K562 (cell line): ENCODE data around the gene TGFB1I1. TPM values are rescaled to one million over a fixed set of nuclear protein-coding genes. Genes with fewer than 3 reads are reported as not detected.

Experiments
- ATAC-seq: fragments of 200-7000 bp; cut with Tn5 transposase; 3 replicates; pipeline ENCODE4 v1.9.1; 2020; ENCODE audit warnings: moderate library complexity
- BruUV-seq: library from RNA; stranded (reverse); fragments of 400-500 nt; replicated peaks from 2 replicates; lab custom pipeline; 2021; lab: Mats Ljungman, UMichigan
- CTCF ChIA-PET: fragments of 300-600 bp; formaldehyde crosslinking; extraction: SDS; loops from one replicate; lab custom pipeline; 2021; ENCODE audit warnings: low intra/inter-chr PET ratio; lab: Yijun Ruan, JAX
- POLR2A ChIA-PET: fragments of 300-600, 350-650 bp; sonication (Branson Sonifier 250); formaldehyde crosslinking; extraction: SDS; loops from one replicate; lab custom pipeline; 2021; ENCODE audit warnings: antibody characterized with exemption, inconsistent platforms; lab: Yijun Ruan, JAX
- DNase-seq, 4 experiments: peaks; one replicate each; pipeline versions ENCODE4 v3.0.0 to v3.0.0-alpha.2; 2011 to 2018; ENCODE audit warnings: low spot score in 3 of 4, mixed read lengths in 3 of 4; ENCODE audit errors: extremely low read depth in 1 of 4
- FAIRE-seq: peaks from 2 replicates; lab custom pipeline; 2011; peaks lifted over from hg19 to GRCh38; lab: Jason Lieb, UNC
- H2AFZ ChIP-seq: 2 replicates; pipeline ENCODE4 v1.6.0; 2011; ENCODE audit warnings: low read depth, low read length, control low read depth, inconsistent platforms
- H3K27ac ChIP-seq: fragments of 200-600 bp; 3 replicates; pipeline ENCODE4 v1.8.0; 2011; ENCODE audit warnings: low read depth, mild to moderate bottlenecking, control low read depth, inconsistent platforms, low read length, moderate library complexity, mixed read lengths; ENCODE audit errors: extremely low read depth
- H3K27me3 ChIP-seq, 2 experiments: fragments of 300-600 bp in 1 of 2; 2 replicates in 1 of 2; 3 replicates in 1 of 2; pipeline versions ENCODE4 v1.6.0 to v1.8.0; 2011; ENCODE audit warnings: inconsistent platforms in 2 of 2, low read length in 2 of 2, mild to moderate bottlenecking in 1 of 2, mixed read lengths in 1 of 2, moderate library complexity in 1 of 2; ENCODE audit not compliant: control insufficient read depth in 2 of 2, insufficient read depth in 2 of 2
- H3K36me3 ChIP-seq: fragments of 300-600 bp; 3 replicates; pipeline ENCODE4 v1.8.0; 2011; ENCODE audit warnings: mild to moderate bottlenecking, low read length, inconsistent platforms; ENCODE audit not compliant: control insufficient read depth, insufficient read depth
- H3K4me1 ChIP-seq, 2 experiments: fragments of 200-600 bp in 1 of 2; replicated peaks in 1 of 2; 2 replicates in 1 of 2; 3 replicates in 1 of 2; pipeline versions ENCODE4 v1.5.1 to v1.8.0; 2011; ENCODE audit warnings: inconsistent platforms in 2 of 2, low read length in 2 of 2, mild to moderate bottlenecking in 1 of 2, mixed read lengths in 1 of 2, moderate library complexity in 1 of 2; ENCODE audit not compliant: control insufficient read depth in 2 of 2, insufficient read depth in 2 of 2
- H3K4me2 ChIP-seq: 2 replicates; pipeline ENCODE4 v1.6.1; 2011; ENCODE audit warnings: low read length, control low read depth, inconsistent platforms, mixed read lengths; ENCODE audit not compliant: insufficient read depth
- H3K4me3 ChIP-seq: fragments of 200-600 bp; sonication (generic), shearing (Covaris generic); 2 replicates; pipeline ENCODE4 v1.5.1; 2016; ENCODE audit warnings: control low read depth, inconsistent platforms
- H3K79me2 ChIP-seq: fragments of 200-600 bp; 3 replicates; pipeline ENCODE4 v1.8.0; 2011; ENCODE audit warnings: low read length, inconsistent platforms; ENCODE audit not compliant: control insufficient read depth, insufficient read depth
- H3K9ac ChIP-seq, 2 experiments: 2 replicates each; pipeline versions ENCODE4 v1.6.0 to v1.6.1; 2011; ENCODE audit warnings: low read depth in 2 of 2, low read length in 2 of 2, control low read depth in 1 of 2, inconsistent platforms in 1 of 2, mild to moderate bottlenecking in 1 of 2, mixed read lengths in 1 of 2; ENCODE audit not compliant: insufficient read depth in 1 of 2
- H3K9me1 ChIP-seq: one replicate; pipeline ENCODE4 v1.6.0; 2011; ENCODE audit warnings: inconsistent platforms, mild to moderate bottlenecking, low read length, moderate library complexity; ENCODE audit not compliant: control insufficient read depth, insufficient read depth
- H3K9me3 ChIP-seq: replicated peaks from 2 replicates; pipeline ENCODE4 v1.5.1; 2011; ENCODE audit warnings: low read depth, low read length, inconsistent platforms; ENCODE audit not compliant: control insufficient read depth, insufficient read depth
- H4K20me1 ChIP-seq: replicated peaks from 2 replicates; pipeline ENCODE4 v1.6.1; 2011; ENCODE audit warnings: low read length, inconsistent platforms, mixed read lengths; ENCODE audit not compliant: control insufficient read depth, insufficient read depth
- FUS ChIP-seq: fragments of 200-400 bp; formaldehyde crosslinking; optimal IDR thresholded peaks from 2 replicates; pipeline ENCODE3; 2017; ENCODE audit warnings: low read depth, low read length
- HNRNPUL1 ChIP-seq: fragments of 200-400 bp; formaldehyde crosslinking; IDR thresholded peaks from 2 replicates; pipeline ENCODE4 v1.6.1; 2017; ENCODE audit warnings: low read length
- MAFG ChIP-seq: fragments of 450-650 bp; conservative IDR thresholded peaks from 2 replicates; pipeline ENCODE4 v1.6.1; 2016; ENCODE audit warnings: missing genetic modification characterization, missing compliant biosample characterization
- NR0B1 ChIP-seq: fragments of 450-650 bp; IDR thresholded peaks from one replicate; pipeline ENCODE4 v1.6.1; 2018; ENCODE audit warnings: mild to moderate bottlenecking, moderate library complexity; ENCODE audit not compliant: partially characterized antibody
- PHF21A ChIP-seq: fragments of 450-650 bp; IDR thresholded peaks from 2 replicates; pipeline ENCODE4 v1.6.1; 2017; ENCODE audit warnings: low read depth, borderline replicate concordance
- PPARD ChIP-seq: fragments of 250-450 bp; sonication (Bioruptor Pico); IDR thresholded peaks from 2 replicates; pipeline ENCODE4 v1.8.0; 2022; ENCODE audit warnings: inconsistent platforms, mild to moderate bottlenecking, moderate library complexity
- RBFOX2 ChIP-seq: fragments of 200-400 bp; formaldehyde crosslinking; IDR thresholded peaks from 2 replicates; pipeline ENCODE4 v1.6.1; 2017; ENCODE audit warnings: low read depth, mild to moderate bottlenecking, low read length, moderate library complexity
- RBM34 ChIP-seq: fragments of 200-400 bp; formaldehyde crosslinking; IDR thresholded peaks from 2 replicates; pipeline ENCODE4 v1.6.1; 2018; ENCODE audit warnings: low read length, borderline replicate concordance; ENCODE audit not compliant: insufficient read depth
- ZKSCAN1 ChIP-seq: fragments of 150-350 bp; IDR thresholded peaks from 2 replicates; pipeline ENCODE4 v1.6.1; 2016; ENCODE audit warnings: low read depth, low read length
- WGBS: fragments of 100-300 bp; shearing (Covaris generic); methylation state at CpG from one replicate; pipeline ENCODE4 v1.1.6; 2016; ENCODE audit warnings: low coverage, mixed read lengths; ENCODE audit not compliant: insufficient coverage; ENCODE audit errors: missing lambda C conversion rate; 5-methylcytosine and 5-hydroxymethylcytosine counted together
- in situ Hi-C: fragments of 300-500 bp; cut with MboI; formaldehyde crosslinking; loops from 4 replicates; pipeline ENCODE4 v1.15.0; 2018; ENCODE audit warnings: inconsistent platforms, mixed read lengths
- intact Hi-C: fragments of 100-400 bp; cut with micrococcal nuclease; formaldehyde crosslinking; loops from 2 replicates; pipeline ENCODE4 v1.14.2; 2022
- polyA plus RNA-seq, 8 experiments: library from polyadenylated mRNA; depleted of rRNA in 4 of 8; stranded (reverse) in 5 of 8; unstranded in 3 of 8; fragments of >200 nt; fragmentation: Nextera tagmentation in 2 of 8; fragmentation: Illumina TruSeq in 1 of 8; extraction: Ambion mirVana in 2 of 8; extraction: Trizol in 1 of 8; gene quantifications; 2 replicates each; pipeline versions ENCODE4 v1.2.1 to v1.2.3, GENCODE V29; 2011 to 2014; ENCODE audit warnings: inconsistent platforms in 1 of 8, missing spikeins in 1 of 8
- total RNA-seq, 7 experiments: library from RNA; depleted of rRNA in 6 of 7; stranded (reverse); fragments of >200 nt in 6 of 7; fragmentation: Illumina TruSeq in 2 of 7; extraction: Trizol in 2 of 7; gene quantifications; 2 replicates each; pipeline versions ENCODE4 v1.2.1 to v1.2.3, GENCODE V29; 2011 to 2021; ENCODE audit warnings: low replicate concordance in 1 of 7
- TF ChIP-seq, protein P1 (sequence below): fragments of 250-450 bp; sonication (Bioruptor Pico); IDR thresholded peaks from 2 replicates; pipeline ENCODE4 v1.4.0; 2020; ENCODE audit warnings: mild to moderate bottlenecking, moderate library complexity, borderline replicate concordance
- TF ChIP-seq, protein P2 (sequence below): sonication (generic); formaldehyde crosslinking; IDR thresholded peaks from 2 replicates; pipeline ENCODE4 v1.8.1; 2023; ENCODE audit warnings: mild to moderate bottlenecking, missing genetic modification reagents

TGFB1I1 gene
- total and polyA plus RNA-seq, 9 of the 15 experiments (the other 6 are each of a cell fraction or from before 2014, with no cell fraction given): 0.04 to 0.91 (median 0.19) TPM

DNA sequence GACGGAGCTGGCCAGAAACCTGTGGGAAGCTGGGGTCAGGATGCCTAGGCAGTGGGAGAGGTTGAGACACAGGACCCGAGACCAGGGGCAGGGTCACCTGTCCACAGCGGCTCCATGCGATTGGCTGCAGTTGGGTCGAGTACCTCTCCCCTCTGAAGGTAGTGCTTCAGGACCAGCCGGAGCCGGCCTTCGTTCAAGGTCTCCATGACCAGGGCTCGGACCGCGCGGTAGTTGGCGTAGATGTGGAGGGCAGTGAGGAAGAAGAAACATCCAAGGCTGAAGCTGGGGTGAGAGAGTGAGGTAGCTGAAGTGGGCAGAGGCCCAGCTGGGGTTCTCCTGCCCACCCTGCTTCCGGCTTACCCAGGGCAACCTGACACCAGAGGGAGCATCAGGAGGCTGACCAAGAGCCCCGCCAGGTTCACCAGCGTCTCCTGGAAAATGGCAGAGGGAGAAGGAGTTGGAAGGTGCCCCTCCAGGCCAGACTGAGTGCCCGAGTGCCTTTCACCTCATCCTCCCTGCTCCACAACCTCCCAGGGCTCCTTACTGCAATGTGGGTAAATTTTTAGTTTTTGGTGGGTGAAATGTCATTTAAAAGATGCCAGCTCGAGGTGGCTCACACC lies 21.7 kb downstream of the TGFB1I1 start (continued):
- TF ChIP-seq FUS (no peak), NR0B1 (no peak), PPARD (no peak), ZKSCAN1 (no peak), RBM34 (no peak)
- TF ChIP-seq, protein P1, sequence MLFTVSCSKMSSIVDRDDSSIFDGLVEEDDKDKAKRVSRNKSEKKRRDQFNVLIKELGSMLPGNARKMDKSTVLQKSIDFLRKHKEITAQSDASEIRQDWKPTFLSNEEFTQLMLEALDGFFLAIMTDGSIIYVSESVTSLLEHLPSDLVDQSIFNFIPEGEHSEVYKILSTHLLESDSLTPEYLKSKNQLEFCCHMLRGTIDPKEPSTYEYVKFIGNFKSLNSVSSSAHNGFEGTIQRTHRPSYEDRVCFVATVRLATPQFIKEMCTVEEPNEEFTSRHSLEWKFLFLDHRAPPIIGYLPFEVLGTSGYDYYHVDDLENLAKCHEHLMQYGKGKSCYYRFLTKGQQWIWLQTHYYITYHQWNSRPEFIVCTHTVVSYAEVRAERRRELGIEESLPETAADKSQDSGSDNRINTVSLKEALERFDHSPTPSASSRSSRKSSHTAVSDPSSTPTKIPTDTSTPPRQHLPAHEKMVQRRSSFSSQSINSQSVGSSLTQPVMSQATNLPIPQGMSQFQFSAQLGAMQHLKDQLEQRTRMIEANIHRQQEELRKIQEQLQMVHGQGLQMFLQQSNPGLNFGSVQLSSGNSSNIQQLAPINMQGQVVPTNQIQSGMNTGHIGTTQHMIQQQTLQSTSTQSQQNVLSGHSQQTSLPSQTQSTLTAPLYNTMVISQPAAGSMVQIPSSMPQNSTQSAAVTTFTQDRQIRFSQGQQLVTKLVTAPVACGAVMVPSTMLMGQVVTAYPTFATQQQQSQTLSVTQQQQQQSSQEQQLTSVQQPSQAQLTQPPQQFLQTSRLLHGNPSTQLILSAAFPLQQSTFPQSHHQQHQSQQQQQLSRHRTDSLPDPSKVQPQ: no peak

- Histone ChIP-seq H3K27me3 (no peaks in the 10 kb centered on the region), H3K9me3 (no peaks in the 10 kb centered on the region), H3K4me3 (no peak overlapping the region), H2AFZ (no peak overlapping the region), H3K9ac (peak overlapping the region in 1 of 2 experiments; percentile 58; a peak in 1 of 4 replicates), H4K20me1 (no peaks in the 10 kb centered on the region), H3K9me1 (peaks cover 2% of the 10 kb centered on the region), H3K36me3 (peaks cover 79% of the 10 kb centered on the region; the same call in 2 of the 3 replicates), H3K4me2 (no peak overlapping the region), H3K27ac (no peak overlapping the region), H3K4me1 (no peaks in the 10 kb centered on the region), H3K79me2 (no peaks in the 10 kb centered on the region)
- no TSS peak for BruUV-seq
- 85% methylated on average over 8 of the region's 10 CpGs for WGBS
- ChIA-PET CTCF (no interaction called here), POLR2A (interaction anchor here (0.7 to 3.5 kb wide), 2 partner anchors 11 to 722 kb away, joined by 3 to 29 read pairs; partner anchors contain the start of gene RUSF1)
- FAIRE-seq (no peak), DNase-seq (no peak), ATAC-seq (no peak)
- in situ Hi-C loops: no loop called here
- intact Hi-C loops: no loop called here
- TF ChIP-seq MAFG (tag): no peak
- TF ChIP-seq, protein P1: no peak
- TF ChIP-seq, protein P2, sequence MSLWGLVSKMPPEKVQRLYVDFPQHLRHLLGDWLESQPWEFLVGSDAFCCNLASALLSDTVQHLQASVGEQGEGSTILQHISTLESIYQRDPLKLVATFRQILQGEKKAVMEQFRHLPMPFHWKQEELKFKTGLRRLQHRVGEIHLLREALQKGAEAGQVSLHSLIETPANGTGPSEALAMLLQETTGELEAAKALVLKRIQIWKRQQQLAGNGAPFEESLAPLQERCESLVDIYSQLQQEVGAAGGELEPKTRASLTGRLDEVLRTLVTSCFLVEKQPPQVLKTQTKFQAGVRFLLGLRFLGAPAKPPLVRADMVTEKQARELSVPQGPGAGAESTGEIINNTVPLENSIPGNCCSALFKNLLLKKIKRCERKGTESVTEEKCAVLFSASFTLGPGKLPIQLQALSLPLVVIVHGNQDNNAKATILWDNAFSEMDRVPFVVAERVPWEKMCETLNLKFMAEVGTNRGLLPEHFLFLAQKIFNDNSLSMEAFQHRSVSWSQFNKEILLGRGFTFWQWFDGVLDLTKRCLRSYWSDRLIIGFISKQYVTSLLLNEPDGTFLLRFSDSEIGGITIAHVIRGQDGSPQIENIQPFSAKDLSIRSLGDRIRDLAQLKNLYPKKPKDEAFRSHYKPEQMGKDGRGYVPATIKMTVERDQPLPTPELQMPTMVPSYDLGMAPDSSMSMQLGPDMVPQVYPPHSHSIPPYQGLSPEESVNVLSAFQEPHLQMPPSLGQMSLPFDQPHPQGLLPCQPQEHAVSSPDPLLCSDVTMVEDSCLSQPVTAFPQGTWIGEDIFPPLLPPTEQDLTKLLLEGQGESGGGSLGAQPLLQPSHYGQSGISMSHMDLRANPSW (CRISPR knock-in tag): no peak
- TF ChIP-seq RBFOX2: 0 out of 2 replicates have a peak, but pooled peaks have one; percentile 34
- no peak for TF ChIP-seq HNRNPUL1
- TF ChIP-seq FUS: no peak
- TF ChIP-seq PHF21A: no peak
These were observed 24.7 kb downstream of the TGFB1I1 start for GRCh38 chr16:31496670-31497069.
